Hematopoietic multipotent progenitor cell (in vitro differentiated cells): Measurements from ENCODE around the gene PRR33. TPM values are rescaled to one million over a fixed set of nuclear protein-coding genes. Genes with fewer than 3 reads are reported as not detected.

Experiments
- DNase-seq, 3 donors: peaks; one replicate each; pipeline ENCODE4 v3.0.0-alpha.2; 2011 to 2015; ENCODE audit warnings: low read depth in 2 of 3, low spot score in 2 of 3
- total RNA-seq: library from RNA; depleted of rRNA; stranded (reverse); fragments of >200 nt; gene quantifications from one replicate; pipeline ENCODE4 v1.2.3, GENCODE V29; 2012

Gene PRR33
- total RNA-seq, 1 donor, result 0.54 TPM

GRCh38 chr11:1917523-1918435 is 26.1 kb upstream of the PRR33 start:
- no peak for DNase-seq

GRCh38 chr11:1916986-1917522 is 25.4 kb upstream of the PRR33 start:
- no peak for DNase-seq

- DNase-seq, result no peak
Observed at GRCh38 chr11:1916132-1916985, 24.7 kb upstream of the PRR33 start.

- DNase-seq, result no peak
Observed at GRCh38 chr11:1915795-1916131, 24.1 kb upstream of the PRR33 start.

- DNase-seq, result no peak
Observed at GRCh38 chr11:1913271-1914060, 21.8 kb upstream of the PRR33 start.

- DNase-seq, result peak in 2 of 3 donors; percentile 44 to 72
Observed at GRCh38 chr11:1912289-1912878, 20.7 kb upstream of the PRR33 start.

GRCh38 chr11:1909524-1909923 is 17.8 kb upstream of the PRR33 start:
- DNase-seq, result no peak

GRCh38 chr11:1908618-1909017 is 16.9 kb upstream of the PRR33 start:
- no peak for DNase-seq

- no peak for DNase-seq
Observed at GRCh38 chr11:1906611-1907423, 15.1 kb upstream of the PRR33 start.

- peak in 2 of 3 donors; percentile 34 to 57 for DNase-seq
Observed at GRCh38 chr11:1906181-1906580, 14.5 kb upstream of the PRR33 start.

- no peak for DNase-seq
Observed at GRCh38 chr11:1899686-1900085, 8.0 kb upstream of the PRR33 start.

- DNase-seq, result no peak
Observed at GRCh38 chr11:1899090-1899489, 7.4 kb upstream of the PRR33 start.

- peak in 2 of 3 donors; percentile 67 to 90 for DNase-seq
Observed at GRCh38 chr11:1896923-1897322, 5.2 kb upstream of the PRR33 start.

- DNase-seq, result peak in 1 of 3 donors; percentile 17
Observed at GRCh38 chr11:1896468-1896867, 4.8 kb upstream of the PRR33 start.

- no peak for DNase-seq
Observed at GRCh38 chr11:1894759-1895158, 3.1 kb upstream of the PRR33 start.

- no peak for DNase-seq
Observed at GRCh38 chr11:1893581-1894359, 2.1 kb upstream of the PRR33 start.

- DNase-seq, result no peak
Observed at GRCh38 chr11:1892558-1892957, 863 bp upstream of the PRR33 start.

GRCh38 chr11:1892116-1892515 is 421 bp upstream of the PRR33 start:
- no peak for DNase-seq
